ENCODE results near the gene TLL1.
A peak's percentile ranks its signal among the peaks of the same experiment; 100 is the strongest.

TLL1 gene

GRCh38 chr4:166066936-166067335, 193.9 kb downstream of the TLL1 start:
- DNase-seq, result no peak

- DNase-seq, result no peak
These were observed 194.9 kb downstream of the TLL1 start for GRCh38 chr4:166067915-166068314.

- DNase-seq, result no peak
These were observed 200.7 kb downstream of the TLL1 start for GRCh38 chr4:166073783-166074182.

GRCh38 chr4:166075599-166075998, 202.6 kb downstream of the TLL1 start:
- no peak for DNase-seq

- no peak for DNase-seq
These were observed 204.7 kb downstream of the TLL1 start for GRCh38 chr4:166077782-166078181.

GRCh38 chr4:166078383-166078782, 205.3 kb downstream of the TLL1 start:
- no peak for DNase-seq

- no peak for DNase-seq
These were observed 205.9 kb downstream of the TLL1 start for GRCh38 chr4:166078955-166079354.

- no peak for DNase-seq
These were observed 214.5 kb downstream of the TLL1 start for GRCh38 chr4:166087569-166087968.

GRCh38 chr4:166088576-166088975, 215.5 kb downstream of the TLL1 start:
- no peak for DNase-seq

GRCh38 chr4:166091146-166091545, 218.1 kb downstream of the TLL1 start:
- no peak for DNase-seq

- DNase-seq, result no peak
These were observed 219.0 kb downstream of the TLL1 start for GRCh38 chr4:166091912-166092510.

- no peak for DNase-seq
These were observed 219.8 kb downstream of the TLL1 start for GRCh38 chr4:166092797-166093290.

- no peak for DNase-seq
These were observed 231.6 kb downstream of the TLL1 start for GRCh38 chr4:166104623-166105022.

GRCh38 chr4:166121897-166122296, 248.9 kb downstream of the TLL1 start:
- DNase-seq, result no peak

GRCh38 chr4:166123546-166123945, 250.5 kb downstream of the TLL1 start:
- no peak for DNase-seq

- DNase-seq, result no peak
These were observed 255.4 kb downstream of the TLL1 start for GRCh38 chr4:166128403-166128802.

- DNase-seq, result no peak
These were observed 261.2 kb downstream of the TLL1 start for GRCh38 chr4:166134285-166134684.

GRCh38 chr4:166140951-166141350, 267.9 kb downstream of the TLL1 start:
- no peak for DNase-seq

- peak in 1 of 2 donors; percentile 1 for DNase-seq
These were observed 270.2 kb downstream of the TLL1 start for GRCh38 chr4:166143227-166143626.

GRCh38 chr4:166144607-166145006, 271.6 kb downstream of the TLL1 start:
- DNase-seq, result no peak

- no peak for DNase-seq
These were observed 273.9 kb downstream of the TLL1 start for GRCh38 chr4:166146806-166147540.
